Mesendoderm (in vitro differentiated cells): ENCODE measurements around the gene RAD50.

Source experiments
- DNase-seq: peaks from one replicate; pipeline ENCODE4 v3.0.0; 2013
- H2AK5ac ChIP-seq: 2 replicates; pipeline ENCODE4 v1.6.1; 2013; ENCODE audit warnings: low read length, inconsistent platforms
- H2BK120ac ChIP-seq: 2 replicates; pipeline ENCODE4 v1.6.1; 2013; ENCODE audit warnings: low read depth, mild to moderate bottlenecking, low read length, moderate library complexity, mixed read lengths
- H2BK15ac ChIP-seq: replicated peaks from 2 replicates; pipeline ENCODE4 v1.6.1; 2013; ENCODE audit warnings: low read depth, mild to moderate bottlenecking, moderate library complexity
- H2BK5ac ChIP-seq: 2 replicates; pipeline ENCODE4 v1.6.1; 2013; ENCODE audit warnings: low read length, inconsistent platforms
- H3K18ac ChIP-seq: 2 replicates; pipeline ENCODE4 v1.6.1; 2013; ENCODE audit warnings: mild to moderate bottlenecking, low read length, mixed read lengths
- H3K23ac ChIP-seq: one replicate; pipeline ENCODE4 v1.6.1; 2013; ENCODE audit warnings: low read length
- H3K27ac ChIP-seq: 2 replicates; pipeline ENCODE4 v1.5.1; 2013; ENCODE audit warnings: low read depth, mild to moderate bottlenecking, inconsistent platforms, low read length, moderate library complexity
- H3K27me3 ChIP-seq: 2 replicates; pipeline ENCODE4 v1.6.1; 2013; ENCODE audit warnings: low read length, control low read depth, mild to moderate bottlenecking, inconsistent platforms; ENCODE audit not compliant: insufficient read depth, poor library complexity
- H3K36me3 ChIP-seq: 2 replicates; pipeline ENCODE4 v1.6.1; 2013; ENCODE audit warnings: low read length, inconsistent platforms; ENCODE audit not compliant: control insufficient read depth, insufficient read depth
- H3K4ac ChIP-seq: one replicate; pipeline ENCODE4 v1.6.1; 2013; ENCODE audit warnings: low read depth, mild to moderate bottlenecking, low read length, moderate library complexity
- H3K4me1 ChIP-seq: 2 replicates; pipeline ENCODE4 v1.6.1; 2013; ENCODE audit warnings: low read depth, low read length, inconsistent platforms; ENCODE audit not compliant: control insufficient read depth
- H3K4me2 ChIP-seq: 2 replicates; pipeline ENCODE4 v1.6.1; 2013; ENCODE audit warnings: low read length
- H3K4me3 ChIP-seq: 2 replicates; pipeline ENCODE4 v1.5.1; 2013; ENCODE audit warnings: mild to moderate bottlenecking, low read length
- H3K56ac ChIP-seq: one replicate; pipeline ENCODE4 v1.6.1; 2013; ENCODE audit warnings: low read length
- H3K79me1 ChIP-seq: 2 replicates; pipeline ENCODE4 v1.6.1; 2013; ENCODE audit warnings: low read length, inconsistent platforms
- H3K79me2 ChIP-seq: 2 replicates; pipeline ENCODE4 v1.6.1; 2013; ENCODE audit warnings: mild to moderate bottlenecking, low read length; ENCODE audit not compliant: control insufficient read depth, insufficient read depth
- H3K9ac ChIP-seq: 2 replicates; pipeline ENCODE4 v1.6.1; 2013; ENCODE audit warnings: low read length, inconsistent platforms
- H4K5ac ChIP-seq: one replicate; pipeline ENCODE4 v1.6.1; 2013; ENCODE audit warnings: low read length
- H4K8ac ChIP-seq: one replicate; pipeline ENCODE4 v1.6.1; 2013; ENCODE audit warnings: low read depth, mild to moderate bottlenecking, control low read depth, low read length, moderate library complexity
- WGBS: extraction: QIAGEN DNeasy Blood & Tissue Kit; methylation state at CpG from one replicate; pipeline ENCODE4 v1.1.7; 2013; ENCODE audit warnings: low lambda C conversion rate, missing lambda C conversion rate; ENCODE audit not compliant: insufficient coverage; ENCODE audit errors: extremely low coverage; 5-methylcytosine and 5-hydroxymethylcytosine counted together

The RAD50 gene

DNA sequence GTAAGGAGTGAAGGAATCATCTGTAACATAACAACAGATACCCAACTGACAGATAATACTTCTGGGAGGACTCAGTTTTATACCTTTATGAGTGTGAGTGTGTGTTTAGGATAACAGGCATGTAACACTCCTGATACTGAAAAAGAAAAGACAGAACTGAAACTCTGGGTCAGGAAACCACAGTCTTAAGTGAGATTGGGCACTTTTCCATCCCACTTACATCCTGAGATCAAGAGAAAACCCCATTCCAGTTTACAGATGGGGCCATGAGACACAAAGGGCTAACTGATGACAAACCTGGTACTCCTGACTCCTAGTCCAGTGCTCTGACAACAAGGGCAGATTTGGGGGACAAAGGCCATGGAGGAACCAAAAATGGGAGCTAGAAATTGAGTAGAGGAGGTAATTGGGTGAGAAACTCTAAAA lies 31.5 kb upstream of the RAD50 start:
- Histone ChIP-seq H4K8ac (no peak overlapping the region), H3K4ac (no peak overlapping the region), H2BK5ac (no peak overlapping the region), H3K18ac (no peak overlapping the region), H3K27me3 (no peaks in the 10 kb centered on the region), H3K23ac (no peak overlapping the region), H3K79me2 (no peaks in the 10 kb centered on the region), H2BK120ac (no peak overlapping the region), H3K4me1 (no peaks in the 10 kb centered on the region), H2AK5ac (no peak overlapping the region), H3K9ac (no peak overlapping the region), H4K5ac (no peak overlapping the region), H3K4me2 (no peak overlapping the region), H2BK15ac (no peak overlapping the region), H3K56ac (no peak overlapping the region), H3K36me3 (no peaks in the 10 kb centered on the region), H3K4me3 (no peak overlapping the region), H3K79me1 (no peaks in the 10 kb centered on the region), H3K27ac (no peak overlapping the region)
- DNase-seq: no peak

DNA sequence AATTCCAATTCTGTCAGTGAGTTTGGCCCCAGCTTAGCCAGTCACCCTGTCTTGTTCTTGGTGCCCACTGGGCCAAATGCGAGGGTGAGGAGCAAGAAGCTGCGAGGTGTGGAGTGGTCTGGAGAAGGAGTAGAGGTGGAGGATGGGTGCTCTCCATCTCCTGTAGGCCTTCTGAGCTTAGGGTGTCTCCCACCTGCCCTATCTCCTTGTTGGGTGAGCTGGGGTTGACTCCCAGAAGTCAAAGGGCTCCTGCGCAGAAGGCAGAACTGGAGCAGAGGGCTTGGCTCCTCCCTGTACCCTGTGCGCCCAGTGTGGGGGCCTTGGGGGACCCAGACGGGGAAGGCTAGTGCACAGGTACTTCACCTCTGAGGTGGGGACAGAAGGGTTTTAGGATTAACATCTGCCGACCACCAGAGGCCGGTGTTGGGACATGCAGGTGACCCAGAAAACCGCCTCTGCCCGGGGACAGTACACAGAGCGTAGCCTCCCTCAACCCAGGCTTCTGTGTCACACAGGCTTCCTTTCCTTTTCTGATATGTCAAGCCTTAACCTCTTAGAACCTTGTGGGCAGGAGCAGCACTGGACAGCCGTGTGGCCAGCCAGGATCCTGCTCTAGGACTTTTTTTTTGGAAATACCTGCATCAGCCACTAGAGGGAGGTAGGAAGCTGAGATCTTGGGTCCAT lies 30.3 kb upstream of the RAD50 start:
- peak; percentile 71 for DNase-seq
- H2BK15ac ChIP-seq: no peak overlapping the region
- WGBS: no CpG with 5 or more reads among the region's 11 CpGs
- H3K56ac ChIP-seq: no peak overlapping the region
- no peaks in the 10 kb centered on the region for H3K36me3 ChIP-seq
- H4K8ac ChIP-seq: no peak overlapping the region
- no peak overlapping the region for H3K4ac ChIP-seq
- no peak overlapping the region for H2BK5ac ChIP-seq
- H3K18ac ChIP-seq: no peak overlapping the region
- no peak overlapping the region for H2BK120ac ChIP-seq
- H2AK5ac ChIP-seq: no peak overlapping the region
- H4K5ac ChIP-seq: no peak overlapping the region
- H3K27me3 ChIP-seq: no peaks in the 10 kb centered on the region
- no peaks in the 10 kb centered on the region for H3K4me1 ChIP-seq
- no peaks in the 10 kb centered on the region for H3K79me1 ChIP-seq
- H3K79me2 ChIP-seq: no peaks in the 10 kb centered on the region
- H3K9ac ChIP-seq: no peak overlapping the region
- H3K27ac ChIP-seq: no peak overlapping the region
- no peak overlapping the region for H3K4me3 ChIP-seq
- no peak overlapping the region for H3K23ac ChIP-seq
- peak overlapping the region; percentile 5 for H3K4me2 ChIP-seq

DNA sequence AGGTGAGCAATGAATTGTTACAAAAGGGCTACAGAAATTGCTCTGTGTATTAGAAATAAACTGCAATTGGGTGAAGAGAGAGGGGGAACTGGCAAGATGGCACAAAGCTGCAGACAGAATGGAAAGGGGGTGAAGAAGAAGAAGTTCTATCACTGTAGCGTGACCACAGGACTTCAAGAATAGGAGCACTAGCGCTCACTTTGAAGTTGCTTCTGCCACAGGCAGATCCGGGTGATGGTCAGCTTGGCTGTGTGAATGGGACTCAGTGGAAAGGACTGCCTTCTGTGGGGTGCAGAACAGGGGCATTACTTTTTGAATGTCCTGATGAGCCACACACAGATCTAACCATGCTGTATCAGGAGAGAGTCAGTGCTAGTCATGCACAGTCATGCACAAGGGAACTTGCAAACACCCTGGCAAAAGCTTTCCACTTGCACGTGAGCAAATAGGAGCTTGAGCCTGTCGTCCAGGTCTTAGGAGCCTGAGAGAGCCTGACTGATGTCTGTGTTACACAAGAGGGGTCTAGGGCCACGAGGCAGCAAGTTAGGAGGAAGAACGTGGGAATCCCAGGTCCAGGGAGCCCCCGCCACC lies 29.7 kb upstream of the RAD50 start:
- no peak overlapping the region for H3K27ac ChIP-seq
- no peak overlapping the region for H3K23ac ChIP-seq
- DNase-seq: no peak
- no peaks in the 10 kb centered on the region for H3K4me1 ChIP-seq
- H2BK120ac ChIP-seq: no peak overlapping the region
- H3K79me2 ChIP-seq: no peaks in the 10 kb centered on the region
- no peak overlapping the region for H2BK15ac ChIP-seq
- H3K27me3 ChIP-seq: no peaks in the 10 kb centered on the region
- no peak overlapping the region for H3K9ac ChIP-seq
- H3K4ac ChIP-seq: no peak overlapping the region
- H4K8ac ChIP-seq: no peak overlapping the region
- H3K4me3 ChIP-seq: no peak overlapping the region
- H4K5ac ChIP-seq: no peak overlapping the region
- no peaks in the 10 kb centered on the region for H3K36me3 ChIP-seq
- no peak overlapping the region for H2BK5ac ChIP-seq
- no peaks in the 10 kb centered on the region for H3K79me1 ChIP-seq
- H2AK5ac ChIP-seq: no peak overlapping the region
- H3K4me2 ChIP-seq: no peak overlapping the region
- no peak overlapping the region for H3K18ac ChIP-seq
- WGBS: no CpG with 5 or more reads among the region's 8 CpGs
- no peak overlapping the region for H3K56ac ChIP-seq

GRCh38 chr5:132528021-132528420 lies 28.8 kb upstream of the RAD50 start:
- WGBS: no CpG with 5 or more reads among the region's 2 CpGs
- H3K4me1 ChIP-seq: no peaks in the 10 kb centered on the region
- H3K9ac ChIP-seq: no peak overlapping the region
- H3K4me3 ChIP-seq: no peak overlapping the region
- H4K8ac ChIP-seq: no peak overlapping the region
- no peak overlapping the region for H2BK120ac ChIP-seq
- no peak overlapping the region for H3K56ac ChIP-seq
- H2BK5ac ChIP-seq: no peak overlapping the region
- H2AK5ac ChIP-seq: no peak overlapping the region
- H3K4me2 ChIP-seq: no peak overlapping the region
- no peak overlapping the region for H2BK15ac ChIP-seq
- no peaks in the 10 kb centered on the region for H3K79me1 ChIP-seq
- no peak overlapping the region for H3K18ac ChIP-seq
- no peak overlapping the region for H4K5ac ChIP-seq
- no peaks in the 10 kb centered on the region for H3K27me3 ChIP-seq
- H3K27ac ChIP-seq: no peak overlapping the region
- H3K23ac ChIP-seq: no peak overlapping the region
- no peak for DNase-seq
- H3K4ac ChIP-seq: no peak overlapping the region
- no peaks in the 10 kb centered on the region for H3K36me3 ChIP-seq
- H3K79me2 ChIP-seq: no peaks in the 10 kb centered on the region

- Histone ChIP-seq H2AK5ac (no peak overlapping the region), H3K36me3 (no peaks in the 10 kb centered on the region)
- no peak for DNase-seq
These were observed 27.7 kb upstream of the RAD50 start for GRCh38 chr5:132528866-132529634.

More at GRCh38 chr5:132528866-132529634, 27.7 kb upstream of the RAD50 start:
- Histone ChIP-seq H4K8ac (no peak overlapping the region), H3K4me2 (no peak overlapping the region), H2BK5ac (no peak overlapping the region), H3K23ac (no peak overlapping the region), H3K56ac (no peak overlapping the region), H3K4me1 (no peaks in the 10 kb centered on the region), H3K4ac (no peak overlapping the region), H4K5ac (no peak overlapping the region), H3K4me3 (no peak overlapping the region), H3K79me1 (no peaks in the 10 kb centered on the region), H2BK15ac (no peak overlapping the region), H3K18ac (no peak overlapping the region), H3K27ac (no peak overlapping the region), H3K9ac (no peak overlapping the region), H2BK120ac (no peak overlapping the region), H3K79me2 (no peaks in the 10 kb centered on the region), H3K27me3 (no peaks in the 10 kb centered on the region)
- no CpG with 5 or more reads among the region's 6 CpGs for WGBS
